ENCODE data around the gene KIF20B.

KIF20B gene, protein sequence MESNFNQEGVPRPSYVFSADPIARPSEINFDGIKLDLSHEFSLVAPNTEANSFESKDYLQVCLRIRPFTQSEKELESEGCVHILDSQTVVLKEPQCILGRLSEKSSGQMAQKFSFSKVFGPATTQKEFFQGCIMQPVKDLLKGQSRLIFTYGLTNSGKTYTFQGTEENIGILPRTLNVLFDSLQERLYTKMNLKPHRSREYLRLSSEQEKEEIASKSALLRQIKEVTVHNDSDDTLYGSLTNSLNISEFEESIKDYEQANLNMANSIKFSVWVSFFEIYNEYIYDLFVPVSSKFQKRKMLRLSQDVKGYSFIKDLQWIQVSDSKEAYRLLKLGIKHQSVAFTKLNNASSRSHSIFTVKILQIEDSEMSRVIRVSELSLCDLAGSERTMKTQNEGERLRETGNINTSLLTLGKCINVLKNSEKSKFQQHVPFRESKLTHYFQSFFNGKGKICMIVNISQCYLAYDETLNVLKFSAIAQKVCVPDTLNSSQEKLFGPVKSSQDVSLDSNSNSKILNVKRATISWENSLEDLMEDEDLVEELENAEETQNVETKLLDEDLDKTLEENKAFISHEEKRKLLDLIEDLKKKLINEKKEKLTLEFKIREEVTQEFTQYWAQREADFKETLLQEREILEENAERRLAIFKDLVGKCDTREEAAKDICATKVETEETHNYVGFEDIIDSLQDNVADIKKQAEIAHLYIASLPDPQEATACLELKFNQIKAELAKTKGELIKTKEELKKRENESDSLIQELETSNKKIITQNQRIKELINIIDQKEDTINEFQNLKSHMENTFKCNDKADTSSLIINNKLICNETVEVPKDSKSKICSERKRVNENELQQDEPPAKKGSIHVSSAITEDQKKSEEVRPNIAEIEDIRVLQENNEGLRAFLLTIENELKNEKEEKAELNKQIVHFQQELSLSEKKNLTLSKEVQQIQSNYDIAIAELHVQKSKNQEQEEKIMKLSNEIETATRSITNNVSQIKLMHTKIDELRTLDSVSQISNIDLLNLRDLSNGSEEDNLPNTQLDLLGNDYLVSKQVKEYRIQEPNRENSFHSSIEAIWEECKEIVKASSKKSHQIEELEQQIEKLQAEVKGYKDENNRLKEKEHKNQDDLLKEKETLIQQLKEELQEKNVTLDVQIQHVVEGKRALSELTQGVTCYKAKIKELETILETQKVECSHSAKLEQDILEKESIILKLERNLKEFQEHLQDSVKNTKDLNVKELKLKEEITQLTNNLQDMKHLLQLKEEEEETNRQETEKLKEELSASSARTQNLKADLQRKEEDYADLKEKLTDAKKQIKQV (N-terminal part only)

GRCh38 chr10:89701242-89702120 lies at the start of gene KIF20B:
KIF20B (plus strand) TSS chr10:89701590; CDS start chr10:89705295, 3,705 bp downstream.
- peak; percentile 92 for DNase-seq

DNA sequence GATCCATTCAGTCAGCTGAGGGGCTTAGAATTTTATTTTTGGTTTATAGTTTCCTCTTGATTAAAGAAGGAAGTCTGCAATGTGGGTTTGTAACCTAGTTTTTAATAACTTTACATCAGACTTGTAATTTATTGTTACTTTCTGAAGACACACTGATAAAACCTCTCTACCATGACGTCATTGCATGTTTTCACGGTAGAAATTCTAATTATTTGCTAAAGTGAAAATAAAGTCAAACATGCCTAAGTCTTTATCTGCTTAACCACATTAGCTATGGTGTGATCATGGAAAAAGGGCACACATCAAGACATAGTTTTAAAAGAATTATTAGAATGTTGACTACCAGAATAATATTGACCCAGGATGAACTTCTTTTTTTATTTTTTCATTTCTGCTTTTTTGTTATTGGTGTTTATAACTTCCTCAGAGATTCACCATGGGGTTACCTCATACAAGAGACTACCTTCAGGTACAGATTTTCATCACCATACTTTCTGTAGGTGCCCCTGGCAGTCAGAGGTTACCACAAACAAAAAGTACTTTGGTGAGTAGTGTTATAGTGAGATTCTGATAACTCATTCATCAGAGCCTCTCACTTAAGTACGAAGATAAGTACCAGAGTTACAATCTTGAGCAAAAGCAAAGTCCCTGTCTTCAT lies 49.3 kb upstream of the KIF20B start:
- no peak for DNase-seq

DNA sequence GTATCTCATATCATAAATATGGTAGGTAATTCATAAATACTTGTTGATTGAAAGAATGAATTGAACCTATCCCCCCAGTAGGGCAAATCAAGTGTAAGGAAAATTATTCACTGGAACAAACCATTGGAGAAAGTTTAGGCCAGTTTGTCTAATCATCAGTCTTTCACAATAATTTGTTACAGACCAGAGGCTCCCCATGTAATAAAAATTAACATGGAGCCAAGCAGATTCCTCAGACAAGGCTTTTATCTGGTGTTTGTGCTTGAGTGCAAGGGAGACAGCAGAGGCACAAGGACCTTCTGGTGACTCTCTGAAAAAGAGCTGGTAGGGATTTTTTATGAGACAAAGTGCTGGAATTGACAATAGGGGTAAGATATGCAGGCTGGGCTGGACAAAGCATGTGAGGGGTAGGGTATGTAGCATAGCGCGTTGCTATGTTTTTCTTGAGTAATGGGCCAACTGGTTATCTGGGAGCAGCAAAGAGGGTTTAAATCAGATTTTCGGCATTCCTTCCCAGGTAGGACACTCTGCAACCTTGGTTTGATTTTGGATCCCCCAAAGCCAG lies 48.5 kb upstream of the KIF20B start:
- DNase-seq: no peak

DNA sequence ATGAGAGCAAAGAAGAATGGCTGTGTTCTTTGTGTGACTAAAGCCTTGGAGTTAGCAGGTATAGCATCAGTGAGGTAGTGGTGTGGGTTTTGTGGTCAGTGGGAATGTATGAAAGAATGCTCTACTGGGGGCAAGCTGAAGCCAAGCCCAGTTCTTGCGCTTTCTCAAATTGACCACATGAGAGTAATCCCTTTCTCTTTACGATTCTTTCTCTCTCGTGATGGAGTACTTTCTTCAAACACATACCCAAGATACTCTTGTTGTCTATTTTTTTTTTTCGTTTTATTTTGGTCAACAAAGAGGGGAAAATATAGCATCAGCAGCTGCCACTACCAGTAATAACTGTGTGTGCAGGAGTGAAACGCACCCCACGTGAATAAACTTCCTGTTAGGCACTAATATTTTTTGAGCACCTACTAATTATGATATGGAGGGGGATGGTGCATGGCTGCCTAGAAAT lies 48.0 kb upstream of the KIF20B start:
- no peak for DNase-seq

DNA sequence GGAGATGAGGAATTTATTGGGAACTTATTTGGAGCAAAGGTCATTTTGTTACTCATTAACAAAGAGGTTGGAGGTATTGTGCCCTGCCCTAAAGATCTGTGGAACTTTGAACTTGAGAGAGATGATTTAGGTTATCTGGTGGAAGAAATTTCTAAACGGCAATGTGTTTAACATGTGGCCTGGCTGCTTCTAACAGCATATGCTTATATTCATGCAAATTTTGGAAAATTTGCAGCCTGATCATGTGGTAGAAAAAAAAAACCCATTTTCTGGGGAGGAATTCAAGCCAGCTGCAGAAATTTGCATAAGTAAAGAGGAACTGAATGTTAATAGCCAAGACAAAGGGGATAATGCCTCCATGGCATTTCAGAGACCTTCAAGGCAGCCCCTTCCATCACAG lies 45.7 kb upstream of the KIF20B start:
- no peak for DNase-seq

DNA sequence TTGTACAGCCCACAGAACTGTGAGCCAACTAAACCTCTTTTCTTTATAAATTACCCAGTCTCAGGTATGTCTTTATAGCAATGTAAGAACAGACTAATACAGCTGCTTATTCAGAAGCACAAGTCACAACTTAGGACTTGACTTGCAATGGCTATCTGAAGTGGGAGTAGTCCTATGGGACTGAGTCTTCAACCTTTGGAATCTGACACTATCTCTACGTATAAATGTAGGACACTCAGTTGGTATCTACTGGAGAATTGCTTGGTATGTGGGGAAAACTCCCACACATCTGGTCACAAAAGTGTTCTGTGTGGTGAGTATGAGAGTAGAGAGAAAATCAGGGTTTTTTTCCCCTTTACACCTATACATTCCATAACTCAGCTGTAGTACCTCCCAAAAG lies 44.1 kb upstream of the KIF20B start:
- no peak for DNase-seq

GRCh38 chr10:89659143-89660131 lies 42.0 kb upstream of the KIF20B start:
- DNase-seq: no peak

GRCh38 chr10:89662596-89662995 lies 38.8 kb upstream of the KIF20B start:
- DNase-seq: no peak

- no peak for DNase-seq
These were observed 38.2 kb upstream of the KIF20B start for GRCh38 chr10:89663144-89663543.

GRCh38 chr10:89664203-89664602 lies 37.2 kb upstream of the KIF20B start:
- no peak for DNase-seq

DNA sequence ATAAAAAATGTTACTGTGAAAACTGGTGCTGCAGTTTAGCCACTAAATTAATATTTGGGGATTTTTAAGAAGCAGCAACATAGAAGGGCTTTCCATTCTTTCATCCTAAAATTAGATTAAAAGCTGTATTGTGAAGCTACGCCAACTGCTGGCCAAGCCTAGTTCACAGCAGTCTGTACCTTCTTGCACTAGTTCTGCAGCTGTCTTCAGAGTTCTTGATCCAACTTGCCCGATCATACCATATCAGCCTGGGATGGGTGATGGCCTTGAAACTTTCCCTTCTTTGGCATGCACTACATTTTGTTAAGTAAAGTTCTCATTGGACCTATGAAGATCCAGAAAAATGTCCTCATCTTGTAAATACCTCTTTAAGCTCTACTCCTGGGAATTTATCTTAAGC lies 36.1 kb upstream of the KIF20B start:
- DNase-seq: no peak

DNA sequence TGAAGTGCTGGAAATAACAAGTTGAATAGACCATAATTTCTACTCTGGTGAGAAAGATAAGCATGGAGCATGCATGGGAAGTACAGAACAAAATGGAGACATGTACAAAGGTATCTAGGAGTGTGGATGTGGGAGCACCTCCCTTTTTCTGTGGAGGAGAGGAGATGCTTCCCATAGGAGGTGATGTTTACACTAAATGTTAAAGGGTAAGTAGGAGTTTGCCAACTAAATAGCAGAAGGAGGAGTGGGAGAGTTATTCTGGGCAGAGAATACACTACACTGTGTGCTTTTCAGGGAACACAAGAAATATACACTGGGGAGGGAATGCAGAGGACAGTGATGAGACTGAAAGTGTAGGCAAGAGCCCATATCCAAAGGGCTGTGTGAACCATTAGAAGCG lies 35.3 kb upstream of the KIF20B start:
- no peak for DNase-seq

DNA sequence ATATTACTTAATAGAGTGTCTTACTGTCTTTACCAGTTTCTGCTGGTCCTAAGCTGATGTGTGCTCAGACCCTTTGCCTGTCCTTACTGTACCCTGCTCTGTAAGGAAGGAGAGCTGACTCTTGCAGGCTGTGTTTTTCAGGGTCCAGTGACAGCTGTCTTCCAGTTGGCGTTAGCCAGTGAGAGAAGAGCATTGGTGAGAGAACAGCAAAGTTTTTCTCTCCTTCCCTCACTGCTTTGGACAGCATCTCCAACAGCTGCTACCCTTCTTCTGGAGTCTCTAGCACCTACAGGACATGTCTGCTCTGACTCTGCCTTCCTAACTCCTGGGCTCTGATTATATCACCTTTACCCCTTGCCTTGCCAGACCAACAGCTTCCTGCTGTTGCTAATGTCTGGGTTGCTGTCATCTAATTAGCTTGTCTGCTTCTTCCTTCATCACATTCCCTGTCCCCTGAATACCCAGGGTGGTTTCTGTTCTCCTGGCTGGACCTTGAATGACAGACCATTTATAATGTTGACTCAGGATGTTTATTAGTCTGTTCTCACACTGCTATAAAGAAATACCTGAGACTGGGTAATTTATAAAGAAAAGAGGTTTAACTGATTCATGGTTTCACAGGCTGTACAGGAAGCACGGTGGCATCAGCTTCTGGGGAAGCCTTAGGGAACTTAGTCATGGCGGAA lies 32.9 kb upstream of the KIF20B start:
- DNase-seq: no peak

DNA sequence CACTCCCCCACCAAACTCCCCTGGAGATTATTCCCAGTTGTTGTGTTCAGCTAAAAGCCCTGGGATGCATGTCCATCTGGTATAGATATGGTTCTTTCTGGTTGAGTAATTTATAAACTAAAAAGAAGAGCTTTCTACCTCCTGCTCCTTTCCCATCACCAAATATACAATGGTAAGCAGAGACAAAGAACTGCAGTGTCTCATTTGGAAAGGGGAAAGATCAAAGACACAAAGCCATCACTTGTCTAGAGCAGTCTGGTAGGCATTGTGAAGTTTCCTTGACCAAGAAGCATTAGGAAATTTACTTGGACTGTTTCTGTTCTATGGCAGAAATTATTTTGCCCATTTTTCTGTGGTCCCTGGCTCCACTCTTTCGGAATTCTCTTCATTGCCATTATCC lies 31.4 kb upstream of the KIF20B start:
- DNase-seq: peak; percentile 27

GRCh38 chr10:89670926-89671325 lies 30.5 kb upstream of the KIF20B start:
- DNase-seq: no peak

- DNase-seq: no peak
These were observed 24.0 kb upstream of the KIF20B start for GRCh38 chr10:89677341-89677740.

GRCh38 chr10:89679986-89680385 lies 21.4 kb upstream of the KIF20B start:
- no peak for DNase-seq

DNA sequence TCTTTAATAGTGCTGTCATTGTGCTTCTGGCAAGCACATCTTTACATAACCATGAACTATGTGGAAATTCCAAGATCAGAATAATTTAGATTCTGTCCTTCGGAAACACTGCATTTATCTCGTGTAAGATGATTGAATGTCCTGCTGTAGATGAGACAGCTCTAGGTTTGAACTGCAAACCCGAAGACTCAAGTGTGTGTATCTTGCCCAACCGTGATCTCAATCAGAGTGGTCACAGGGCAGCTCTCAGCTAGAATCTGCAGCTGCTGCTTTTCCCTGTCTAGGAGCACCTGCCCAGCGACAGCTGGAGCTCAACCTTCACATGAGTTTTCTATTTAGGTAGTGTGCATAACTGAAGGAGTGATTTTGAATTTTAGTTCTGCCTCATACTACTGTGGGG lies 17.5 kb upstream of the KIF20B start:
- DNase-seq: peak; percentile 34

DNA sequence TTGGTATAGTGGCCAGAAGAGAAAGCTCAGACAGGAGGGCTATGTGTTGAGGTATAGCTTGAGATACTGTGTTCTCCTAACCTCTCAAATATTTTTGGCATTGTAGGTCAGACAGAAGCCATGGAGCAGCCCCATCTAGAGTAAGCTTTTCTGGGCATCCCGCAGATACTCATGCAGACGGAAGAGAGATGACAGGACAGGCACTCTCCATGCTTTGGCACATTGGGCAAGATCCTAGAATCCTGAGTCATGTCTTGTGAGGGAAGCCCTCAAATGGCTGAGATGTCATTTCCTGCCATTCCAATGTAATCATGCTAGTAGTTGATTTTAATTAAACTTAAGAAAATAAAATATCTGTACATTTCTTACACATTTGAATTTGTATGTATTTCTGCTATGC lies 16.8 kb upstream of the KIF20B start:
- DNase-seq: no peak

Measured in NCI-H2171 treated with DMSO at 0.1 percent for 48 hours (cell line).